ENCODE measurements around the gene BIRC7. TPM values are rescaled to one million over a fixed set of nuclear protein-coding genes. Genes with fewer than 3 reads are reported as not detected.
A peak's percentile ranks its signal among the peaks of the same experiment; 100 is the strongest.

The BIRC7 gene
- total and polyA plus RNA-seq, 2 of the 4 experiments (the other 2 are of a cell fraction) = not detected

DNA sequence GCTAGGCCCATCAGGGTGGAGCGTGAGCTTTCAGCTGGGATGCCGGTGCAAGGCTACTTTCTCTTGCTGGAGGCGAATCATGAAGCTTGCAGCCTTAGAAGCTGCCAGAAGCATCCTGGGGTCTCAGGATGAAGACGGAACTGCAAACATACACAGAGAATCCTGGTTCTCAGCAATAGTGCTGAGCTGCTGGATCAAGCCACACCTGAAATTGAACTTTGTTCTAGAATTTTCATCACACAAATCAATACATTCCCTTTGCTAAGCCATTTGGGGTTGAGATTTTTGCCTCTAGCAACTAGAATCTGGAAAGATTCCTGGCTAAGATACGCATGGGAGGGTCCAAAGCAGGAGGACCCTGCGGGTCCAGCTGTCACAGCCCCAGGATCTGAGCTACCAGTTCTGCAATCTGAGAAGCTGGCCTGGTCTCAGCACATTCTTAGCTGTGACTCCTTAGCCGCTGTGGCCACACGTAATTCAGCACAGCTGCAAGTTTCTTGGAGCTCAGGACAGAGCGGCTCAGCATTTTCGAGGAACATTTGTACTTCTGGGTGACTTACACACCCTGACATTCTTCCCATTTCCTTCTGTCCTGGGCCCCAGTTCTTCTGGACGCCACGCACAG, 30.3 kb downstream of the BIRC7 start:
- TF ChIP-seq CHD1 (IDR thresholded peaks at IDR 0.05; ENCODE audit: low read depth, low read length) = no peak
- no peak for TF ChIP-seq FOS (IDR thresholded peaks at IDR 0.05; ENCODE audit: low read depth, low read length)
- TF ChIP-seq CEBPB (IDR thresholded peaks at IDR 0.05; ENCODE audit: low read depth, low read length) = no peak
- TF ChIP-seq RCOR1 (IDR thresholded peaks at IDR 0.05; ENCODE audit: insufficient replicate concordance, low read length) = no peak
- no peak for TF ChIP-seq BHLHE40 (IDR thresholded peaks at IDR 0.05; ENCODE audit: low read depth, low read length)
- TF ChIP-seq, protein P1, sequence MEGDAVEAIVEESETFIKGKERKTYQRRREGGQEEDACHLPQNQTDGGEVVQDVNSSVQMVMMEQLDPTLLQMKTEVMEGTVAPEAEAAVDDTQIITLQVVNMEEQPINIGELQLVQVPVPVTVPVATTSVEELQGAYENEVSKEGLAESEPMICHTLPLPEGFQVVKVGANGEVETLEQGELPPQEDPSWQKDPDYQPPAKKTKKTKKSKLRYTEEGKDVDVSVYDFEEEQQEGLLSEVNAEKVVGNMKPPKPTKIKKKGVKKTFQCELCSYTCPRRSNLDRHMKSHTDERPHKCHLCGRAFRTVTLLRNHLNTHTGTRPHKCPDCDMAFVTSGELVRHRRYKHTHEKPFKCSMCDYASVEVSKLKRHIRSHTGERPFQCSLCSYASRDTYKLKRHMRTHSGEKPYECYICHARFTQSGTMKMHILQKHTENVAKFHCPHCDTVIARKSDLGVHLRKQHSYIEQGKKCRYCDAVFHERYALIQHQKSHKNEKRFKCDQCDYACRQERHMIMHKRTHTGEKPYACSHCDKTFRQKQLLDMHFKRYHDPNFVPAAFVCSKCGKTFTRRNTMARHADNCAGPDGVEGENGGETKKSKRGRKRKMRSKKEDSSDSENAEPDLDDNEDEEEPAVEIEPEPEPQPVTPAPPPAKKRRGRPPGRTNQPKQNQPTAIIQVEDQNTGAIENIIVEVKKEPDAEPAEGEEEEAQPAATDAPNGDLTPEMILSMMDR (conservative IDR thresholded peaks at IDR 0.05; ENCODE audit: low read depth, low read length) = no peak
- TF ChIP-seq MAZ (IDR thresholded peaks at IDR 0.05; ENCODE audit: borderline replicate concordance, low read depth, low read length) = no peak
- TF ChIP-seq RAD21 (IDR thresholded peaks at IDR 0.05; ENCODE audit: low read length) = no peak
- TF ChIP-seq MAFK (IDR thresholded peaks at IDR 0.05; ENCODE audit: low read depth, low read length) = no peak
- no peak for TF ChIP-seq POLR2A (IDR thresholded peaks at IDR 0.05; ENCODE audit: low read depth, low read length)
- no peak for TF ChIP-seq SMC3 (IDR thresholded peaks at IDR 0.05; ENCODE audit: low read depth, low read length)
- TF ChIP-seq NFE2L2 (IDR thresholded peaks at IDR 0.05; ENCODE audit: low read depth, low read length) = no peak
- POLR2A ChIA-PET (ENCODE audit: unreplicated experiment) = no interaction called here
- H2BK120ac ChIP-seq (ENCODE audit: low read depth, low read length) = no peak overlapping the region

More for the DNA sequence above, 30.3 kb downstream of the BIRC7 start:
- Histone ChIP-seq H2AK9ac (replicated peaks; ENCODE audit: low read depth, low read length, poor library complexity) (no peak overlapping the region), H4K91ac (ENCODE audit: insufficient read depth, low read depth, low read length) (no peak overlapping the region), H3K9ac (ENCODE audit: low read depth, low read length) (no peak overlapping the region), H3K4me2 (ENCODE audit: low read depth, low read length) (no peak overlapping the region), H3K4me1 (ENCODE audit: control insufficient read depth, insufficient read depth, low read length) (no peaks in the 10 kb centered on the region; the same call in 1 of the 2 replicates), H3K23ac (ENCODE audit: low read depth, low read length) (no peak overlapping the region), H3K9me1 (ENCODE audit: insufficient read depth, low read length) (no peaks in the 10 kb centered on the region), H2AK5ac (ENCODE audit: low read depth, low read length) (no peak overlapping the region), H3K18ac (ENCODE audit: low read depth, low read length) (no peak overlapping the region), H2BK15ac (ENCODE audit: low read depth, low read length) (no peak overlapping the region), H4K20me1 (ENCODE audit: insufficient read depth, low read length) (no peaks in the 10 kb centered on the region), H3K27me3 (ENCODE audit: control insufficient read depth, insufficient read depth, low read length) (peaks cover 45% of the 10 kb centered on the region), H3K4me3 (ENCODE audit: insufficient read depth, low read depth, low read length) (no peak overlapping the region), H4K5ac (ENCODE audit: low read depth, low read length) (no peak overlapping the region), H3K56ac (ENCODE audit: extremely low read depth, insufficient read depth, low read length) (no peak overlapping the region), H3K79me1 (ENCODE audit: low read depth in 1 of 2, low read length in 2 of 2) (no peaks in the 10 kb centered on the region), H2AFZ (replicated peaks; ENCODE audit: low read length, poor library complexity) (no peak overlapping the region), H3K9me3 (ENCODE audit: control insufficient read depth, insufficient read depth, low read length) (no peaks in the 10 kb centered on the region), H4K8ac (ENCODE audit: low read depth in 2 of 2, low read length in 2 of 2) (no peak overlapping the region), H2BK5ac (ENCODE audit: low read depth, low read length, poor library complexity, severe bottlenecking) (no peak overlapping the region), H3K14ac (replicated peaks; ENCODE audit: low read depth, low read length) (no peak overlapping the region), H2BK20ac (ENCODE audit: low read depth, low read length) (no peak overlapping the region), H3K4ac (ENCODE audit: low read depth, low read length) (no peak overlapping the region), H3K36me3 (ENCODE audit: control insufficient read depth, insufficient read depth, low read length) (no peaks in the 10 kb centered on the region), H3K27ac (ENCODE audit: insufficient read depth, low read length) (no peak overlapping the region)
- dilution Hi-C loops (cut with HindIII; ENCODE audit: low sequenced_read_pairs, unreplicated experiment) (no loop called here), in situ Hi-C loops (cut with MboI; ENCODE audit: low sequenced_read_pairs) (no loop called here), intact Hi-C loops (cut with micrococcal nuclease) (no loop called here)
- ATAC-seq (ENCODE audit: low read depth) = peak; percentile 46
- CTCF ChIA-PET = no interaction called here
- DNase-seq = peak; percentile 43
- no TSS peak for BruUV-seq (replicated peaks)
- WGBS, 2 experiments (ENCODE audit: extremely low coverage in 2 of 2, insufficient read length in 1 of 2) = 56% methylated on average over 4 of the region's 12 CpGs; no CpG with 5 or more reads in 1 of the 2 experiments

Measured in IMR-90 (cell line).